Suppressor macrophage treated with lipopolysaccharide for 1 hour (primary cell): Measurements from ENCODE around the gene SLC43A3.

Experiments used
- DNase-seq, 3 donors: peaks; one replicate each; pipeline ENCODE4 v3.0.0-alpha.2; 2020 to 2022

The SLC43A3 gene

GRCh38 chr11:57426439-57426928 is 437 bp downstream of the SLC43A3 start:
- DNase-seq, result peak in 2 of 3 donors; percentile 69 to 81

- DNase-seq, result peak in 2 of 3 donors; percentile 35 to 41
These were observed 1.1 kb downstream of the SLC43A3 start for GRCh38 chr11:57425565-57426438.

GRCh38 chr11:57424792-57425564 is 1.9 kb downstream of the SLC43A3 start:
- peak; percentile 94 to 98 (median 97) for DNase-seq

GRCh38 chr11:57424137-57424791 is 2.7 kb downstream of the SLC43A3 start:
- peak in 2 of 3 donors; percentile 41 to 48 for DNase-seq

- no peak for DNase-seq
These were observed 4.3 kb downstream of the SLC43A3 start for GRCh38 chr11:57422669-57423068.

- DNase-seq, result no peak
These were observed 5.1 kb downstream of the SLC43A3 start for GRCh38 chr11:57421805-57422204.

- no peak for DNase-seq
These were observed 5.9 kb downstream of the SLC43A3 start for GRCh38 chr11:57421066-57421465.

GRCh38 chr11:57419146-57419545 is 7.8 kb downstream of the SLC43A3 start:
- DNase-seq, result peak; percentile 43 to 62 (median 59)

- peak; percentile 35 to 59 (median 54) for DNase-seq
These were observed 8.8 kb downstream of the SLC43A3 start for GRCh38 chr11:57418131-57418530.

- DNase-seq, result peak; percentile 49 to 69 (median 56)
These were observed 9.9 kb downstream of the SLC43A3 start for GRCh38 chr11:57417056-57417455.

GRCh38 chr11:57416436-57416835 is 10.5 kb downstream of the SLC43A3 start:
- no peak for DNase-seq

- DNase-seq, result no peak
These were observed 12.2 kb downstream of the SLC43A3 start for GRCh38 chr11:57414612-57415212.

- no peak for DNase-seq
These were observed 13.2 kb downstream of the SLC43A3 start for GRCh38 chr11:57413681-57414080.

GRCh38 chr11:57410287-57410686 is 16.6 kb downstream of the SLC43A3 start:
- DNase-seq, result peak; percentile 64 to 82 (median 66)

GRCh38 chr11:57409321-57410100 is 17.4 kb downstream of the SLC43A3 start:
- DNase-seq, result no peak

GRCh38 chr11:57408771-57409170 is 18.1 kb downstream of the SLC43A3 start:
- DNase-seq, result no peak

GRCh38 chr11:57407941-57408475 is 18.9 kb downstream of the SLC43A3 start:
- DNase-seq, result no peak

GRCh38 chr11:57407010-57407920 is 19.7 kb downstream of the SLC43A3 start:
- DNase-seq, result no peak

- peak; percentile 91 to 98 (median 93) for DNase-seq
These were observed 20.5 kb downstream of the SLC43A3 start for GRCh38 chr11:57406337-57406904.
